GM18870 (cell line): ENCODE measurements around the gene CCNC.

Experiments used
- ATAC-seq: cut with Tn5 transposase; IDR thresholded peaks from one replicate; pipeline ENCODE4 v1.9.1; 2021; ENCODE audit warnings: moderate library complexity; ENCODE audit not compliant: unreplicated experiment

The CCNC gene

GRCh38 chr6:99568103-99568933, at the start of gene CCNC:
Gene CCNC (minus strand): TSS chr6:99568660. CDS start chr6:99568527, 133 bp downstream.
- peak; percentile 99 for ATAC-seq

- no peak for ATAC-seq
Observed at GRCh38 chr6:99617131-99617530, 48.7 kb upstream of the CCNC start.

GRCh38 chr6:99614430-99615186, 46.1 kb upstream of the CCNC start:
- no peak for ATAC-seq

GRCh38 chr6:99613705-99614429, 45.4 kb upstream of the CCNC start:
- ATAC-seq: no peak

- no peak for ATAC-seq
Observed at GRCh38 chr6:99613409-99613704, 44.9 kb upstream of the CCNC start.

GRCh38 chr6:99612551-99613408, 44.3 kb upstream of the CCNC start:
- no peak for ATAC-seq

- peak; percentile 86 for ATAC-seq
Observed at GRCh38 chr6:99611148-99611547, 42.7 kb upstream of the CCNC start.

GRCh38 chr6:99609905-99610489, 41.5 kb upstream of the CCNC start:
- no peak for ATAC-seq

GRCh38 chr6:99608886-99609482, 40.5 kb upstream of the CCNC start:
- ATAC-seq: no peak

- ATAC-seq: no peak
Observed at GRCh38 chr6:99608059-99608885, 39.8 kb upstream of the CCNC start.

- ATAC-seq: no peak
Observed at GRCh38 chr6:99607416-99608036, 39.1 kb upstream of the CCNC start.

- no peak for ATAC-seq
Observed at GRCh38 chr6:99606656-99607415, 38.4 kb upstream of the CCNC start, which contains the start of gene PRDM13. Gene PRDM13 (plus strand): TSS chr6:99606833. CDS start chr6:99607035, 202 bp downstream.

GRCh38 chr6:99605911-99606655, 37.6 kb upstream of the CCNC start:
- no peak for ATAC-seq

GRCh38 chr6:99605074-99605734, 36.7 kb upstream of the CCNC start:
- ATAC-seq: no peak

GRCh38 chr6:99604166-99605073, 36.0 kb upstream of the CCNC start:
- no peak for ATAC-seq
